NB4 (cell line): ENCODE results near the gene DRC7.

ENCODE experiments used
- DNase-seq: peaks from one replicate; pipeline ENCODE4 v3.0.0; 2010; ENCODE audit warnings: low read depth
- H3K4me3 ChIP-seq: one replicate; pipeline ENCODE4 v1.5.1; 2011; ENCODE audit warnings: mild to moderate bottlenecking, low read depth, low read length, moderate library complexity
- CTCF ChIP-seq: IDR thresholded peaks from one replicate; pipeline ENCODE4 v1.5.1; 2012; ENCODE audit warnings: low read depth, low read length
- MAX ChIP-seq: IDR thresholded peaks from 2 replicates; pipeline ENCODE4 v1.6.1; 2011; ENCODE audit warnings: low read depth, low read length
- MYC ChIP-seq: IDR thresholded peaks from 2 replicates; pipeline ENCODE4 v1.6.1; 2011; ENCODE audit warnings: low read depth, low read length
- POLR2A ChIP-seq: IDR thresholded peaks from 2 replicates; pipeline ENCODE4 v1.6.1; 2011; ENCODE audit warnings: mild to moderate bottlenecking; ENCODE audit not compliant: insufficient read length; ENCODE audit errors: extremely low read depth

DRC7 gene

GRCh38 chr16:57694725-57695679 lies at the start of gene DRC7:
TSS of gene DRC7 (plus strand) at chr16:57694806. CDS start at chr16:57697950, 3,144 bp downstream.
- no peak; the same call in 1 of the 2 replicates for TF ChIP-seq MYC
- no peak for TF ChIP-seq POLR2A
- peak; percentile 19; the same call in 1 of the 2 replicates for TF ChIP-seq MAX
- TF ChIP-seq CTCF: no peak
- peak; percentile 92 for DNase-seq

GRCh38 chr16:57645169-57645568 lies 49.4 kb upstream of the DRC7 start:
- H3K4me3 ChIP-seq: no peak overlapping the region
- TF ChIP-seq MAX: no peak
- TF ChIP-seq CTCF: no peak
- TF ChIP-seq MYC: no peak
- TF ChIP-seq POLR2A: no peak
- DNase-seq: no peak

More at GRCh38 chr16:57694725-57695679, at the start of gene DRC7:
- H3K4me3 ChIP-seq: peak within 1 kb of the TSS; percentile 56

GRCh38 chr16:57645691-57646387 lies 48.8 kb upstream of the DRC7 start:
- DNase-seq: no peak
- no peak overlapping the region for H3K4me3 ChIP-seq
- TF ChIP-seq MAX (no peak), POLR2A (no peak), CTCF (no peak), MYC (no peak)

GRCh38 chr16:57646388-57647039 lies 48.1 kb upstream of the DRC7 start:
- no peak overlapping the region for H3K4me3 ChIP-seq
- TF ChIP-seq CTCF (no peak), MYC (no peak), POLR2A (no peak), MAX (no peak)
- no peak for DNase-seq

GRCh38 chr16:57647136-57647875 lies 47.3 kb upstream of the DRC7 start:
- no peak overlapping the region for H3K4me3 ChIP-seq
- DNase-seq: no peak
- TF ChIP-seq MYC (no peak), MAX (no peak), CTCF (no peak), POLR2A (no peak)
